DMS53 treated with DMSO at 0.1 percent for 48 hours (cell line): Measurements from ENCODE around the gene ADGRG6.
A peak's percentile ranks its signal among the peaks of the same experiment; 100 is the strongest.

Source experiments
- DNase-seq: peaks from one replicate; lab custom pipeline; 2025; ENCODE audit not compliant: unreplicated experiment; lab: John Stamatoyannopoulos, UW

The ADGRG6 gene

DNA sequence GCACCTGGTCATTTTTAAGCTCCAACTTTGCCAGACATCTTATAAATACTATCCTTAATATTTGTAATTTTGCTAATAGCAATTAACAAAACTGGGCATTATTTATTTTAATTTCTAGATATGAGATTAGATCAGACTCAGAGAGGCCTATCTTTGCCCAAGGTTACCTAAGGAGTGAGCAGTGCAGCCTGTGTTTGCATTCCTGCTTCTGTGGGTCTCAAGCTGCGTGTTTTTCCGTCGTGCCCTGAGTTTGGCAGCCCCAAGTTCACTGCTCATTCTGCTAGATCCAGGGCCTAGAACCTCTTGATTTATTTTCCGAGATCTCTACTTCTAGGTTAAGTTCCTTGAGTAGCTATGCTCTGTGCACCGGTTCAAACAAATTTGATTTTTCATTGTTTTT is 11.0 kb upstream of the ADGRG6 start:
- no peak for DNase-seq

DNA sequence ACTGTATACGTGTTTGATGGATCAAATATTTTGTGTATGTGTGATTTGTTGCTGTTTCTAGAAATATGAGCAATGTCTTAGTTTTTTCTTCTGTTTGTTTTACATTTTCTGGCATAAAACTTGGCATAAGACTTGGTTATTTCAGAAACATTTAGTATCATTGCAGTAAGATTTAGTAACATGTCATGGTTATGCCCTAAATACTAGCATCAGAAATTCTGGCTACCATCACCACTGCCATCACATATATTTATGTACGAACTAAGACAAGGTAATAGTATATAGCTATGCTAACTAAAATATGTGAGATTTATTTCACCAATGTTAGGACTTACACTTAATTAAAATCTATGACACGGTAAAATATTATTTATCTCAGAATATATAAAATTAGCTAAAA is 10.3 kb upstream of the ADGRG6 start:
- no peak for DNase-seq

DNA sequence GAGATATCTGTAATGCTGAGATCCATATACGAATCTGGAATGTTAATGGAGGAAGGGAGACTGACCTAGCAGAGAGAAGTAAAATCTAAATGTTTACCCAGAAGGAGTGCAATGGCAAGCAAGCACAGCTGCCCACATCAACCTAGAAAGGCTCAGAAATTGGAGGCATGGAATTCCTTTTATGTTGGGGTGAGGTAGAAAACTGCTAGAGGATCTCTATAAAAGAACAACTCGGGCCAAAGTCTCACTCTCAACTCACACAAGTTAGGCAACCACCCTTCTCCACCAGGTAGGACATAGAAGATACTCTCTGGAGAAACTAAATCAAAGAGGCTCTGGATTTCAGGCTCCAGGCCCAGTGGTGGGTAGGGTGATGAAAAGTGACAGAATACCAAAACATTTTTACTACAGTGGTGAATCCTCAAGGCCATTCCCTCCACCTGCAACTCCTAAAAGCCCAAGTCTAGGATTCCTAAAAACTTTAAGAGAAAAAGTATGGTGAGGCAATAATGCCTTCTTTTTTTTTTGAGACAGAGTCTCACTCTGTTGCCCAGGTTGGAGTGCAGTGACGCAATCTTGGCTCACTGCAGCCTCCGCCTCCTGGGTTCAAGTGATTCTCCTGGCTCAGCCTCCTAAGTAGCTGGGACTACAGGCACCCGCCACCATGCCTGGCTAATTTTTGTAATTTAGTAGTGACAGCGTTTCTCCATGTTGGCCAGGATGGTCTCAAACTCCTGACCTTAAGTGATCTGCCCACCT is 9.5 kb upstream of the ADGRG6 start:
- DNase-seq: no peak

- DNase-seq: no peak
Observed at GRCh38 chr6:142293121-142293520, 8.7 kb upstream of the ADGRG6 start.

GRCh38 chr6:142294679-142295078 is 7.1 kb upstream of the ADGRG6 start:
- DNase-seq: no peak

- no peak for DNase-seq
Observed at GRCh38 chr6:142296975-142297604, 4.7 kb upstream of the ADGRG6 start.

- DNase-seq: no peak
Observed at GRCh38 chr6:142297605-142297995, 4.2 kb upstream of the ADGRG6 start.

DNA sequence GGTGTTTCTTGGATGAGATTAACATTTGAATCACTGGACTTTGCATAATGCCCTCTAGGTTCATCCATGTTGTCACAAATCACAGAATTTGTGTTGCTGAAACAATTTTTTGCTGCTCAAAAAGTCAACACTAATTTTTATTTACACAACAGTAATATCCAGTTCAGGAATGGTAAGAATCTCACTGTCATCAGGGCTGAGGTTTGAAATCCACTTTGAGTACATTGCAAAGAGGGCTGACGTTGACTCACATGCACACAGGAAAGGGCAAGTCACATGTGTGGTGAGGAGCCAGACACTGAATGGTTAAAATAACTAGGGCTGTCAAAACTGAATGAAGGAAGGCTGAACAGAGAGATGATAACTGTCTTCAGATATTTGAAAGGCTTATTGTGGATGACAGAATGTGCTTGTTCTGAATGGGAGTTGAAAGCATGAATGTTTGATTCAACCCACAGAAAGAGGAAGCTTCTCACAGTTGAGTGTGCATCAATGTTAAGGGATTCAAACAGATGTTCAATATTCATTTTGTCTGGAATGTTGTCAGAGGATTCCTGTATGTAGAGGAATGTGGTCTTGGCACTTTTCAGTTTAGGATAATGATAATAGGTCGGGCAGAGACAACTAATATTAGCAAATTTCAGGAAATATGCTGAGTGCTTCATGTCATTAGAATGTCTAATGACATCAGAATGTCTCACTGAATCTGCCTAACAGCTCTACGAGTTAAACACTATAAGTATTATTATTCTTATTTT is 3.6 kb upstream of the ADGRG6 start:
- DNase-seq: no peak

GRCh38 chr6:142300302-142300701 is 1.5 kb upstream of the ADGRG6 start:
- no peak for DNase-seq

- DNase-seq: no peak
Observed at GRCh38 chr6:142300758-142301650, 803 bp upstream of the ADGRG6 start.

DNA sequence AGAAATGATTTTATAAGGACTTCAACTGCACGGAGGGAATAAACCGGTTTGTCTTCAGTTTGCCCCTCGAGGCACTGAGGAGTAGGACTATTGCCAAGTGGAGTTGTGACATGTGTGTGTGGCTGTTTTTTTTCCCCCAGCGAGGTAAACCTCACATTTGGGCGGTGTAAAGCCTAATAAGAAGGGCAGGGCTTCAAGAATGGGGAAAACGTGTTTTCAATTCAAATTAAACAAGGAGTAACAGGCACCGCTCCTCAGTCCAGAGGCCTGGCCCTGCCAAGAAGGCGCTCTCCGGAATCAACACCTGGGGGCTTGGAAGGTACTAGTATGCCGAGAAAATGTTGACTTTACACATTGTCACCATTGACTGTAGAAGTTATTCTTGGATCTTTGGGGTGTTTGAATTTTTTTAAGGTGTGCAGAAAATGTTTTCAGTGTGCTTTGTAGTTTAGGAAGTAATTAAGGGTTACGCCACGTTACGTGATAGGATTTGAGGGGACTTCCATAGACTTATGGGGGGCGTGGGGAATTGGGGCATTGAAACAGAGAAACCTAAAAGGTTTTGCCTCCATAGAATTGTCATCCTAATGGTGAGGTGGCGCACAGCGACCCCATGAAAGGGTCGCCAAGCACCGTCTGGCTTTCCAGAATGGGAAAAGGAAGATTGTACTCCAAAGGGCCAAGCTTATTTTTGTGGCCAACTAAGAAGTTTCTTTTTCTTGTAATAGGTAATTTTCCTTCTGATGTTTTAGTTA is 791 bp downstream of the ADGRG6 start:
- no peak for DNase-seq

GRCh38 chr6:142303176-142303533 is 1.3 kb downstream of the ADGRG6 start:
- no peak for DNase-seq

DNA sequence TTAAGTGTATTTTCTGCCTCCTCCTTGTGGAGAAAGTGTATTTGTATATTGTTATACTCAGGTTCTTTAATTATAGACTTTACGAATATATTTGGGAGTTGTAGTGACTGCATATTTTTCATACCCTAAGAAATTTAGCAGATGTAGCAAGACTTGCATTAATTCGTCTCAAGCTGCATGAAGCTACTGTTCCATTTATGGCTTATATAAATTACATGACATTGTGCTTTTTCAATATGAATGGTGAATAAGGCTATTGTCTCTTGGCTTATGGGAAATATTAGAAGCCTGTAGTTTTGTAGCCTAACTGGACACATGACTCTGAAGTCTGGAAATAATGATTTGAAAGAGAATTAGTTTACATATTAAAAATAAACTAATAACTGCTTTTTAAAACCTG is 2.4 kb downstream of the ADGRG6 start:
- DNase-seq: no peak

GRCh38 chr6:142306736-142307135 is 4.9 kb downstream of the ADGRG6 start:
- DNase-seq: no peak

GRCh38 chr6:142307963-142308748 is 6.3 kb downstream of the ADGRG6 start:
- peak; percentile 35 for DNase-seq

DNA sequence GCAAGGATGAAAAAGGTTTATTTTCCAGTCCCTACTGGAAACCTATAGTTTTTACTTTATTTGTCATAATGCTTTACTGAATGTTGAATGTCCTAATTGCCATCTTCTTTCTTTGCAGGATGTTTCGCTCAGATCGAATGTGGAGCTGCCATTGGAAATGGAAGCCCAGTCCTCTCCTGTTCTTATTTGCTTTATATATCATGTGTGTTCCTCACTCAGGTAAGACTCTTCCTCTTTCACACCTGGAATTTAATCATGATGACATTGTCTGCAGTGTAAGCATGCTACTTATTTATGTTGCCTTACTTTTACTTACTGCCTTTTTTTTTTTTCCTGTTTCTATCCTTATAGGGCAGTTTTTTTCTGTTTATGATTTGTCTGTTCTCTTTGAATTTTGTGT is 7.6 kb downstream of the ADGRG6 start:
- no peak for DNase-seq

GRCh38 chr6:142313284-142313683 is 11.5 kb downstream of the ADGRG6 start:
- no peak for DNase-seq

- DNase-seq: no peak
Observed at GRCh38 chr6:142316791-142317368, 15.1 kb downstream of the ADGRG6 start.

- DNase-seq: no peak
Observed at GRCh38 chr6:142318714-142319113, 16.9 kb downstream of the ADGRG6 start.
